Endometrium (tissue), 2 donors: ENCODE data around the gene OVAAL.
A peak's percentile ranks its signal among the peaks of the same experiment; 100 is the strongest.

ENCODE experiments used
- FAIRE-seq: peaks from 2 replicates; lab custom pipeline; 2012; peaks lifted over from hg19 to GRCh38; lab: Jason Lieb, UNC
- donor health status: control.
- donor health status: control.

Gene OVAAL

DNA sequence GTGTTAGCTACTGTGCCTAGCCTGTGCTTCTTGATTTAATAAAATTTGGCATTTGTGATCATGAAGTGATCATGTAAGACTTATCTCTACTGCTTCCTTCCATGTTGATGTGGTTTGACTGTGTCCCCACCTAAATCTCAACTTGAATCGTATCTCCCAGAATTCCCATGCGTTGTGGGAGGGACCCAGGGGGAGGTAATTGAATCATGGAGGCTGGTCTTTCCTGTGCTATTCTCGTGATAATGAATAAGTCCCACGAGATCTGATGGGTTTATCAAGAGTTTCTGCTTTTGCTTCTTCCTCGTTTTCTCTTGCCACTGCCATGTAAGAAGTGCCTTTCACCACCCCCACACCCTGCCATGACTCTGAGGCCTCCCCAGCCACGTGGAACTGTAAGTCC lies at the start of gene OVAAL:
OVAAL (plus strand) TSS at position 301 of the 400 bp plus-strand sequence.
- no peak for FAIRE-seq

DNA sequence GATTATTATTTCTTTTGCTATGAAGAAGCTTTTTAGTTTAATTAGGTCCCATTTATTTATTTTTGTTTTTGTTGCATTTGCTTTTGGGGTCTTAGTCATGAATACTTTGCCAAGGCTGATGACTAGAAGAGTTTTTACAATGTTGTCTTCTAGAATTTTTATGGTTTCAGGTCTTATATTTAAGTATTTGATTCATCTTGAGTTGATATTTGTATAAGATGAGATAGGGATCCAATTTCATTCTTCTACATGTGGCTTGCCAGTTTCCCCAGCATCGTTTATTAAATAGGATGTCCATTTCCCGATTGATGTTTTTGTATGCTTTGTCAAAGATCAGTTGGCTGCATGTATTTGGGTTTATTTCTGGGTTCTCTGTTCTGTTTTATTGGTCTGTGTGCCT lies 47.9 kb upstream of the OVAAL start:
- peak; percentile 41 for FAIRE-seq

DNA sequence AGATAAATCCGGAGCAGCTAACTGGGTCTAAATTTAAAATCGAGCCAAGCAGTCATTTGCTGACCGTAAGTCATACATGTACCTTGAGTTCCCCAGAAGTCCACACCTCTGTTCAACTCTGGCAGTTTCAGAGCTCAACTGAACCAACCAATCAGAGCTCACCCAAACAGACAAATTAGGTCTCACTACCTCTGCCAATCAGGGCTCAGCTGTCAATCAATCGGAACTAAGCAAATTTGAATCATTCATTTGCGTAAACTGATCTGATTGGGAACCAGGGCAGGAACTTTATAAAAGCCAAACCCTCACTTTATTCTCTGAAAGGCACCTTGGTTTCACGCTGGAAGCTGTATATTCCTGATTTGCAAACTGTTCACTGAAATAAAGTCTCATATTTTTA lies 45.2 kb upstream of the OVAAL start:
- FAIRE-seq, result no peak

DNA sequence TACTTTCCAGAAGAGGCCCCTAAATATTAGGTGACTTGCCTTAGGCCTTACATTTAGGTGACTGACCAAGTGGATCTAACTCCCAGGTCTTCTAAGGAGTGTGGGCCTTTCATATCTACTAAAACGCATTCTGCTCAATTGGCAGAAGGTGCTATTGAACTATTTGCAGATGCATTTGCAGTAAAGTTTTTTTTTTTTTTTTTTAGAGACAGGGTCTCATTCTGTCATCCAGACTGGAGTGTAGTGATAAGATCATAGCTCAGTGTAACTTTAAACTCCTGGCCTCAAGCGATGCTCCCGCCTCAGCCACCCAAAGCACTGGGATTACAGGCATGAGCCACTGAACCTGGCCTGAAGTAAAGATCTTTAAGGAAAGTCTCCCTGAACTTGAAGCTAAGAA lies 43.4 kb upstream of the OVAAL start:
- no peak for FAIRE-seq

DNA sequence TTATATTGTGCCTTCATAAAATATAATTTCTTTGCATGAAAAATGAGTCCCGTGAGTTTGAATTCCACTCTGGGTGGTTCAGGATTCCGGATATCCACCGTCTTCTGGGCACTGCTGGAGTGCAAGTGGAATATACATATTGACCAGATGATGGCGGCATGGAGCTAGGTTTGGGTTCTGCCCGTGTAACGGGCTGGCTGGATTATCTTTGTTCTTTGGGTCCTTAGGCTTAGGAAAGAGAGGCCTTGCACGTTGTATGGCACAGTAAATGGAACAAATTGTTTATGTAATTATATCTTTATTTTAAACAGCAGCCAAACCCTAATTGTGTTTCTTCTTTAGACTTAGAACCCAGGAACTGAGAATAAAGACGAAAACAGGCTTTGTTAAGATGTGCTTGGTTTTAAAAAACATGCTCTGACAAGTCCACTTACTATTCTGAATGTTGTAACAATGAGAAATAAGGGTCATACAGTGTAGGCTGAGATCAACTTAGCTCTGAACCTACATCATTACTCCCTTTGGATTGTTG lies 42.8 kb upstream of the OVAAL start:
- FAIRE-seq, result peak; percentile 73

DNA sequence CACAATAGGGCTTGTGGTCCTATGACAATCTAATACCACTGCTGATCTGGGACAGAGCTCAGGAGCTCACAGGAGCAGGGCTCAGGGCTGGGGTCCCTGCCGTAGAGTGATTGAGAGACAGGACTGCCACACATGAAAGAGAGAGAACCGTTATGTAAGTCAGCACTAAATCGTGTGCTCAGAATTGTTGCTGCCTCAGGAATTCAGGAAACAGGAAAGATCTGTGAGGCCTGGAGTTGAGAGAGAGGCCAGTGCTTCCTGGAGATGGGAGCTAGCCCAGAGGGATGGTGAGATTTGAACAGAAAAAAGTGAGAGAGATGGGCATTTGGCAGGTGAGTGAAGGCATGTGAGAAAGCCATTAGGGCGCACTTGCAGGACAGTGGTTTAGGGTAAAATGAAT lies 38.9 kb upstream of the OVAAL start:
- no peak for FAIRE-seq

DNA sequence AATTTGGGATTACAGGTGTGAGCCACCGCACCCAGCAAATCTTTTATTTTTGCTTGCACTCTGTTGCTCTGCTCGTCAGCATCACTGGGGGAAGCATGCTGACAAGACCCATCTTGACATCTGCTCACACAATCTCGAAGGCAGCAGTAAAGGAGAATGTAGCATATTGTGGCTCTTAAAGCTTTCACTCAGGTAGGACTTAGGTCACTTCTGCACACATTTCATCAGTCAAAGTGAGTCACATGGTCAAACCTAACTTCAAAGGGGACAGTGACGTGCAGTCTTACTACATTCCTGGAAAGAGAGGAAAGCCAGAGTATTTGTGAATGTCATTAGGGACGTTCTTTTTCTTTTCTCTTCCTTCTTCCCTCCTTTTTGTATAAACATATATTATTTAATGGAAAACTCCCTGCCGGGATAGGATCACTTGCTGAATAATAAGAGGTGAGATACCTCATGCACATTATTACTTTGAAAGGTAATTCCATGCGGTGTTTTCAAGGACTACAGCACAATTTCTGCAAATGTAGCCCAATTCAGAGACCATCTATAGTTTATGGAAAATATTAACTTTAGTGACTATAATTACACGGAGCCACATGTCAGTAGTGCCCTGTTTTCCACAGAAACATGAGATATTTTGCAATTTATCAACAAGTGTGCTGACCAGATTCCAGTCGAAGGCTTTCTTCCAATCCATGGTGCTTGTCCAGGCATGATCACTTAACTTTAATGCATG lies 37.1 kb upstream of the OVAAL start:
- no peak for FAIRE-seq

DNA sequence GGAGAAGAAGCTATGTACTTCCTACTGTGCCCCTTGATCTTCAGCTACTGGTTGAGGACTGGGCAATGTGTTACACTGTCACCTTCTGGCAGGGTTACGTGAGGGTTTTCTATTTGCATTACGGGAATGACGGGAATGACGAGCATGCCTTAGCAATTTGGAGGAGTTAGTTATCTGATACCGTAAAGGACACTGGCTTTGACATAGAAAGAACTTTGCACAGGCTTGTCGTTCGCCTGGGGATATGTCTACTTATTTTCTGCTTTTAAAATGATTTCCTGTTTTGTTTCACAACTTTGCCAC lies 36.6 kb upstream of the OVAAL start:
- no peak for FAIRE-seq

DNA sequence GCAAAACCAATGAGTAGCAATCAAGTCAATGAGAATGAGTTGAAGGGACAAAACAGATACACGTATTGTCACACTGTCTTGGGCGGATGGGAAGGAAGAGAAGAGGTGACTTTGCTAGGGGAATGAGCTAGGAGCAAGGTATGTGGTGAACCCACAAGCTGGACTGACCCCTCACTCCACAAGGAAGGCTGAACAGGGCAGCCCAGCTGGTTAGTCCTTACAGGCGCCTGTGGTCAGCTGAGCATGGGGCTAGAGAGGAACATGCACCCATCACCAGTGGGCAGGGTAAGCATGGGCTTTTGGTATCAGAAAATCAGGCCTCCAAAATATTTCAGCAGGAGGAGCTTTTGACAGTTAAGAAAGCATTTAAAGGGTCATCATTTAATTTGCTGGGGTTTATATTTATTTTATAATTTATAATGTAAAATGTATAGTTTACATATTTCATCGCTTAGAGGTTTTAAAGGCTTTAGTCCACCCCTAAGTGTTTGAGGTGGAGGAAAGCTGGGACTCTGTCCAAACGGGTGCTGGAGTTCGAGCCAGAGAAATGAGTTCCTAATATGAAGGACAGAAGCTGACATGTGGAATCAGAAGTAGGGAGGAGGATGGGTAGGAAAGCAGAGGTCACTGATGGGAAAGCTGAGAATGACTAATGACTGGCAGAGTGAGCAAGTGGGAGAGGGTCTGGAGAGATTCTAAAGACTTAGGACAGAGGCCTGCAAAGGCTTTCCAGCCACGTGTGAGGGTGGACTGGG lies 34.4 kb upstream of the OVAAL start:
- FAIRE-seq, result no peak

DNA sequence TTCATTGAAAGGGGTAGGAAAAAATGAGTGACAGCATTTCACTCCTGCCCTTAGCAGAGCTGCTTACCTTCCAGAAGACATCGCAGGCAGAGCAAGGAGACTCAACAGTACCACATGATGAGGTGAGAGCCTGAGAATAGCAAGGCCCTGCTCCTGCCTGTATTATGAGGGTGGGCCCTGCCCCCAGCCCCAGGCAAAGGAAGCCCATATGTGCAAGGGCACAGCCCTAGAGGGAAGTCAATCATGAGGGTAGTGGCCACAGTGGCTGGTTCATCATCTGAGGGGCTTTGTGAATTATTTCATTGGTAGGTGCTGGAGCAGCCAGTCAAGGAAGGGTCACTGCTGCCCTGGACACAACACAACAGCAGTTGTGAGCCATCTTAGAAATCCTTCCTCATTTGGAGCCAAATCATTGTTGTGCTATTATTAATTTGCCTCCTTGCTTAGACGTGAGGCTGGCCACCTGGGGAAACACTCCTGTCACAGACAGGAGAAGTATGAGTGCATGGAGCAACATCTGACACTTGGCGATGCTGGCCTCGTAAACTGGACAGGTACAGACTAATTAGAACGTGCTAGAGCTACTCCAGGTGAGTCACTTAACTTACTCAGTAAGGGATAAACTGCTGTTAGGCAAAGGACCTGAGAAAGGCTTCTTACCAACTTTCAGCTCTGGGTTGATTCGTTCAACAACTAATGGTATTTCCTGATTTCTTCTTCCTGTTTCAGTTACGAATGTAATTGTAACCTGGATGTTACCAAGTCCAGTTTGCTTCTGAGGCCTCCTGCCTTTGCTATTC lies 33.6 kb upstream of the OVAAL start:
- no peak for FAIRE-seq

DNA sequence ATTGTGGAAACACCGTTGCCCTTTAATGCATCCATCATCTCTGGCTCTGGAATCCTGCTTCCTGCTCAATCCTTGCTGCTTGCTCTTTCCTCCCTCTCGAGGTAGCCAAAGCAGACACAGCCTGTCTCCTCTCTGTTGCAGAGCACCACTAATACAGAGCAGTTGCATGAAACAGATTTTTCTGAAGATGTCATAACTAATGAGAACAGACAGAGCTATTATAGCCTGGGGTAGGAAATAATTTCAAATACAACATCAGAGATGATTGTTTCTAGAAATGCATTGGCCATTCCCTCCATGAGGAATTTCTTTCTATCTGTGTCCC lies 33.1 kb upstream of the OVAAL start:
- no peak for FAIRE-seq

DNA sequence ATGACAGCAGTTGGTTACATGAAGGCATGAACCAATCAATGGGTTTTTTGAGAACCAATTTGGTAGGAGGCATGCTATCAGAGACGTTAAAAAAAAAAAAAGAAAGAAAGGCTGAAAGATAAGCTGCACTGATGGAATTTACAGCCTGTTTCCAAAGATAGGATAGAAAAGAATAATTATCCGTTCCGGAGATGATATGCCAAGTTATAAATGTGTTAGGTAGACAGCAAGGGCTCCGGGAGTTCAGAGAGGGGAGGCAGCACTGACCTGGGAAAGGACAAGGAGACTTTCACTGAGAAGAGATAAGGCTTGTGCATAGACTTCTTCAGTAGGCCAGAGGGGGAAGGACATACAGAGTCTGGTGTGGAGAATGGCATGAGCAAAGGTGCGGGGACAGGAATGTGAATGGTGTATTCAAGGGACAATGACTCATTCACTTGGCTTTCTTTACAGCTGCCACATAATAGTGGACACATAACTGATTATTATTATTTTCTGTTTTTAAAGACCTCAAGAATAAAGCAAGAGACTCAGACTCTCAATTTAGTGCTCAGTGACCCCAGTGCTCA lies 31.6 kb upstream of the OVAAL start:
- FAIRE-seq, result no peak

DNA sequence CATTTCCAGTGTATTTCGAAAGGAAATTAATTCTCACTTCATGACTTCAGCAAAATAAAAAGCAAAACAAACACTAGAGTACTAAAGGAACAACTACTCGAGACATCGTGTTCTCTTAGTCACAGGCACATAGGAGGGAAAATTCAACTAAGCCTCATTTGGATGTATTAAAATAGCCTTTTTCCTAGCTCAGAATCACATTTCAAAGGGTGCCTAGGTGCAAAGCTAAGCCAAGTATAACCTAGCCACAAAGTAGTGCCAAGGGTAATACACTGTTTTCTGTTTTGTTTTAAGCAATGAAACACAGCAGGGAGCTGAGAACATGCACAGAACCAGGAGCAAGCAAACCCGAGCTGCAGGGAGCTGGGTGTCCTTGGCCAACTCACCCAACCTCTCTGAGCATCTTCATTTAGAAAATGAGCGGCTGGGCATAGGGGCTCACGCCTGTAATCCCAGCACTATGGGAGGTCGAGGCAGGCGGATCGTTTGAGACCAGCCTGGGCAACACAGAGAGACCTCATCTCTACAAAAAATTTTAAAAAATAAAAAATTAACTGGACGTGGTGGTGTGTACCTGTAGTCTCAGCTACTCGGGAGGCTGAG lies 29.8 kb upstream of the OVAAL start:
- no peak for FAIRE-seq

DNA sequence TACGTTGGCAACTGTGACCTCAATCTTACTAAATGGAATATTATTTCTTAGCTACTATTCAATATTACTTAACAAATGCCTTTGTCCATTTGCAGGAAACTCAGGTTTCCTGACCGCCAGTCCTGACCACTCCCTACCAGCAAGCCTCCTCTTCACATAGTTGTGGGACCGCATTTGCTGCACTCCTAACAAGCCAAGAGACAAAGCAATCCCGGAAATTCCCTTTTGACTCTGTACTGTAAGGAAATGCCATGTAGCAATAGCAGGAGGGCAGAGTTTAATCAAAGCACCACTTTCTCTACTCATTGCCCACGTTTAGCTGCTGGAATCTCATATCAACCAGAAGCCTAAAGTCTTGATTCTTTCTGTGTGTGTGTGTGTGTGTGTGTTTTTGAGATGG lies 28.3 kb upstream of the OVAAL start:
- FAIRE-seq, result no peak

DNA sequence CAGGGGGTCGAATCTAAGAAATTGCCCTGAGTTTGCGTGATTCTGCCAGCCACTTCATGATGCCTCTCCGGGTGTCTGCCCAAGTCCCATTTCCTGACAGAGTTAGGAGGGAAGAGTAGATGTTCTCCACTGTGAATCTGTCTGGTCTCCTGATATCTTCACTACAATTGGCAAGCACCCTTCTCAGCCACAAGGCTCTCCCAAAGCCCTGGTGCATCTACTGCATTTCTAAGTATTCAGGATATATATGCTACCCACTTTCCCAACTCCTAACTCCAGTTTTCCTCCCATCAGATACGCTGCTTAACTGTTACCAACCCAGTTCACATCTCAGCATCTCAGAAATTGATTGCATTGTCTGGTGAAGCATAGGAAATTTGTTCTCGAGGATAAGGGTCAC lies 25.9 kb upstream of the OVAAL start:
- no peak for FAIRE-seq

DNA sequence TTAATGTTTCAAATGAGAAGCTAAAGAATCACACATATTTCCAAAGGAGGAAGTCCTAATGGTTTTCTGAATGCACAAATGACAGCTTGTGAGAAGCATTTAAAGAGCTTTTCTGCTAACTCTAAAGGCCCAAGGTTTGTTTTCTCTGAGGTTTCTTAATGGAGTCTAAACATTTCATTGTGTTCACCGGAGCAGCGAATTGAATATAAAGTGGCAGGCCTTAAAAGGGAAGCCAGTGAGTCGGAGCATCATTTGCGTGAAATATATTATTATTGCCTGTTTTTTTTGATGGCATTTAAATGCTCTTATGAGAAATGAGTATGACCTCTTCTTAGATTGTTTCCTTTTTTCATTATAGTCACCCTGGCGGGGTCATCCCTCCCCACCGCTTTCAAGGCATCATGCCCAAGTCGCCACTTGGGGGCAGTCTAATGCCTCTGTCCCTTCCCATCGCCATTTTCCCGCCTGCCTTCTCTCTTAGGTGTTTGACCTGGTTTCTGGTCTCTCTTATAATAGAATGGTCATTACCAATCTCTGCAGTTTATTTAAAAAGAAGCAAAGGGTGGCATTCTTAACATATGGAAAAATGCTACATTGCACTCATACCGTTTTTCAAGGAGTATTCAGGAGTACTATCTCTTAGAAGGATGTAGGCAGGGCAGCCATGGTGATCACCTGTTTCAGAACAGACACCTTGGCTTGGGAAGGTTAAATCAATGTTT lies 25.3 kb upstream of the OVAAL start:
- no peak for FAIRE-seq

DNA sequence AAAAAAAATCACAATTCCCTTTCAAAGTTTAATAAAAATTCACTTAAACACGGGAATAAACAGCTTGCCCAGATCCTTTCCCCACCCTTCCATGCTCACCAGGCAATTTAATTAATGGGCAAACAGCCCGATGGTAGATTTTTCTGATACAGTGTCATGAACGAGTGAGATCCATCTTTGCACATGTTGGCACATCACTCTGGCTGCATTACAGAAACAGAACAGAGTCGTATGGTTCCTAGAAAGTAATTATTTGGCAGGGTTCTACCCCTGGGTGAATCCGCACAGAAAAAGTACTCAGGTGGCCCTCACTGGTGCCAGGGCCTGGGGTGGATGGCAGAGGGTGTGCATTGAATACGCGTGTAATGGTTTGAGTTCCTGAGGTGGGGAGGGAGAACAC lies 24.6 kb upstream of the OVAAL start:
- no peak for FAIRE-seq

DNA sequence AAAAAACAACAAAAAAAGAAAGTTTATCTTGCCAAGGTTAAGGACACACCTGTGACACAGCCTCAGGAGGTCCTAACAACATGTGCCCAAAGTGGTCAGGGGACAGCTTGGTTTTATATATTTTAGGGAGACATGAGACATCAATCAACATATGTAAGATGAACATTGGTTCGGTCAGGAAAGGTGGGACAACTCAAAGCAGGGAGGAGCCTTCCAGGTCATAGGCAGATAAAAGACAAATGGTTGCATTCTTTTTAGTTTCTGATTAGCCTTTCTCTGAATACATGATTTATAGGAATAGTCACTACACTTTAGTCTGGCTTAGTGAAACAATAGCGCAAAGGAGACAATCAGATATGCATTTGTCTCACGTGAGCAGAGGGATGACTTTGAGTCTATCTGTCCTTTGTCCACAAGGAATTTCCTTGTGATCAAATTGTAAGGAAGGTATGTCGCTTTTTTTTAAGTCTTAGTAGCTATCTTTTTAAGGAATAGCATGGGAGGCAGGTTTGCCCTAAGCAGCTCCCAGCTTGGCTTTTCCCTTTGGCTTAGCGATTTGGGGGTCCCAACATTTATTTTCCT lies 23.3 kb upstream of the OVAAL start:
- FAIRE-seq, result no peak

DNA sequence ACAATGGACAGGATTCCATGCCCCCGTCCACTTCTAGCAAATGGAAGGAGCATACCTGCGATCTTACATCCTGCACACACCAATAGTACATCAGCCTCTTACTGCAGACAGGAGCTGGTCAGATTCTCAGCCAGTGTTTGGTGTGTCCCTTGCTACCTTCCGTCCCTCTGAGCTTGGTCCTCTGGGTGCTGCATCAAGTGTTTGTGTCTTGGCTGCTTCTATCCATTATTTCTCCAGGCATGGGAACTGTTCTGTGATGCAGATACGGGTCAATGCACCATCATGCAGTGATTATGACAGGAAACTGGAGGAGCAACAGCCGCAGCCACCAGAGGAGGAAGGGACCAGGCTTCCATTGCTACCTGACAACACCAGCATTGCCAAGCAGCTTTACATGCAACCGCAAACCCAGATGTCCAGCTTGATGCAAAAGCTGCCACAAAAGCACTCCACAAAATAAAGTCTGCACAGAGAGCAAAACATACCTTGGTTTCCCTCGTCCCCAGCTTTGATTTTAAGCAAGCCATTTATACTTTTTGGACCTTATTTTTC lies 21.9 kb upstream of the OVAAL start:
- no peak for FAIRE-seq

DNA sequence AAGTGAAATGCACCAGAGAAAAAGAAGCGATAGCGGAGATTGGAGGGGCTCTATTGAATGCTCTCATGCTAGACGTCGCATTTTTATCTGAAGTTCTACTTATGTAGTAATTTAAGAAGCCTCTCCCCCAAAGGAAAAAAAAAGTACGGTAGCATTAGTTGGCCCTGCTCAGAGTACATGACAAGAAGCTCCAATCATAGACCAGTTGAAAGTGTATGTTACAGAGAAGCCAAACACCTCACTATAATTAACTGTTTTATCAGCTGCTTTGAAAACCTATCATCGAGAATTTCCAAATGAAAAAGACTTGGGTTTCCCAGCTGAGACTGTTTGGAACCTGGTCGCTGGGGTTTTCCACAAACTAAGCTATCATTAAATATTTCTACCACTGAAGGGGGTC lies 19.6 kb upstream of the OVAAL start:
- no peak for FAIRE-seq
